ENCODE results near the gene SDCBP2.

GRCh38 chr20:1327241-1327653 lies 1.7 kb downstream of the SDCBP2 start:
- TF ChIP-seq USF2 (IDR thresholded peaks at IDR 0.05) (no peak), CHD2 (IDR thresholded peaks at IDR 0.05; ENCODE audit: low read length, partially characterized antibody) (no peak), NR3C1 (IDR thresholded peaks at IDR 0.05) (no peak), POLR2AphosphoS2 (conservative IDR thresholded peaks at IDR 0.05; ENCODE audit: low read length) (no peak), MAZ (IDR thresholded peaks at IDR 0.05; ENCODE audit: borderline replicate concordance, low read depth, low read length) (no peak), SMC3 (IDR thresholded peaks at IDR 0.05) (no peak), POLR2A (IDR thresholded peaks at IDR 0.05; ENCODE audit: low read length) (no peak), CTCF (IDR thresholded peaks at IDR 0.05) (no peak)
